NCI-H82 (cell line): ENCODE data around the gene C3orf20.

Source experiments
- DNase-seq: peaks from one replicate; lab custom pipeline; 2025; lab: John Stamatoyannopoulos, UW

Gene C3orf20

GRCh38 chr3:14758959-14759358, 84.0 kb downstream of the C3orf20 start:
- no peak for DNase-seq

- no peak for DNase-seq
Measured at GRCh38 chr3:14760185-14760584, 85.2 kb downstream of the C3orf20 start.

GRCh38 chr3:14761121-14761672, 86.3 kb downstream of the C3orf20 start:
- no peak for DNase-seq

GRCh38 chr3:14761866-14762265, 86.9 kb downstream of the C3orf20 start:
- no peak for DNase-seq

GRCh38 chr3:14762701-14763100, 87.8 kb downstream of the C3orf20 start:
- DNase-seq: no peak

GRCh38 chr3:14764331-14765059, 89.6 kb downstream of the C3orf20 start:
- DNase-seq: no peak

- DNase-seq: no peak
Measured at GRCh38 chr3:14765060-14765400, 90.1 kb downstream of the C3orf20 start.

GRCh38 chr3:14765576-14766427, 90.9 kb downstream of the C3orf20 start:
- no peak for DNase-seq

- no peak for DNase-seq
Measured at GRCh38 chr3:14766428-14767244, 91.7 kb downstream of the C3orf20 start.

- no peak for DNase-seq
Measured at GRCh38 chr3:14767245-14768051, 92.5 kb downstream of the C3orf20 start.

- no peak for DNase-seq
Measured at GRCh38 chr3:14768182-14768790, 93.3 kb downstream of the C3orf20 start.

- no peak for DNase-seq
Measured at GRCh38 chr3:14768881-14769280, 93.9 kb downstream of the C3orf20 start.

GRCh38 chr3:14769544-14770325, 94.8 kb downstream of the C3orf20 start:
- no peak for DNase-seq

GRCh38 chr3:14770591-14770990, 95.7 kb downstream of the C3orf20 start:
- DNase-seq: no peak

- no peak for DNase-seq
Measured at GRCh38 chr3:14771593-14772497, 96.9 kb downstream of the C3orf20 start.

- DNase-seq: no peak
Measured at GRCh38 chr3:14772533-14773138, 97.7 kb downstream of the C3orf20 start.

- DNase-seq: no peak
Measured at GRCh38 chr3:14773281-14773680, 98.3 kb downstream of the C3orf20 start.

- no peak for DNase-seq
Measured at GRCh38 chr3:14773691-14774128, 98.8 kb downstream of the C3orf20 start.

GRCh38 chr3:14774431-14774830, 99.5 kb downstream of the C3orf20 start:
- no peak for DNase-seq
